ENCODE data around the gene NCF2.

DNA sequence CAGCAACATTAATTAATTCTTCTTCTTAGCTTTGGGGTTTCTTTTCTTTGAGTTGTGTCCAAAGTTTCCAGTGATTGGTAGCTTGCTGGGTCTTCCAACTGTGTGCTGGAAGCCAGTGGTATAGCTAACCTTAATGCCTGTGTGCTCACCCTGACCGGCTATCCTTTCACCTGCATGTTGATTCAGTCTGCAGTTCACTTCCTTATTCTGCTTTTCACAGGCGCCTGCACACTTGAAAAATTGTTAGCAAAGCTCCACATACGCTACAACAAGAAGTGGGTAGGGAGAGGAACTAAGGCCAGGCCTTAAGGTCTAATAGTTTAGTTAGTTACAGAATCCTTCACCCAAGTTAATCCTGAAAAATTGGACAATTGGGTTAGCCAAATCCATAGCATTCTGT, 35.7 kb downstream of the NCF2 start:
- no peak for TF ChIP-seq CTCF (IDR thresholded peaks at IDR 0.05)
- no peak for TF ChIP-seq POLR2AphosphoS5 (IDR thresholded peaks at IDR 0.05)
